ENCODE results near the gene TJP1.
"Not testable (repeated sequence)": the region's sequence is repeated elsewhere in the genome, so short reads cannot be mapped to it uniquely, and the experiment has no call there.

The TJP1 gene

DNA sequence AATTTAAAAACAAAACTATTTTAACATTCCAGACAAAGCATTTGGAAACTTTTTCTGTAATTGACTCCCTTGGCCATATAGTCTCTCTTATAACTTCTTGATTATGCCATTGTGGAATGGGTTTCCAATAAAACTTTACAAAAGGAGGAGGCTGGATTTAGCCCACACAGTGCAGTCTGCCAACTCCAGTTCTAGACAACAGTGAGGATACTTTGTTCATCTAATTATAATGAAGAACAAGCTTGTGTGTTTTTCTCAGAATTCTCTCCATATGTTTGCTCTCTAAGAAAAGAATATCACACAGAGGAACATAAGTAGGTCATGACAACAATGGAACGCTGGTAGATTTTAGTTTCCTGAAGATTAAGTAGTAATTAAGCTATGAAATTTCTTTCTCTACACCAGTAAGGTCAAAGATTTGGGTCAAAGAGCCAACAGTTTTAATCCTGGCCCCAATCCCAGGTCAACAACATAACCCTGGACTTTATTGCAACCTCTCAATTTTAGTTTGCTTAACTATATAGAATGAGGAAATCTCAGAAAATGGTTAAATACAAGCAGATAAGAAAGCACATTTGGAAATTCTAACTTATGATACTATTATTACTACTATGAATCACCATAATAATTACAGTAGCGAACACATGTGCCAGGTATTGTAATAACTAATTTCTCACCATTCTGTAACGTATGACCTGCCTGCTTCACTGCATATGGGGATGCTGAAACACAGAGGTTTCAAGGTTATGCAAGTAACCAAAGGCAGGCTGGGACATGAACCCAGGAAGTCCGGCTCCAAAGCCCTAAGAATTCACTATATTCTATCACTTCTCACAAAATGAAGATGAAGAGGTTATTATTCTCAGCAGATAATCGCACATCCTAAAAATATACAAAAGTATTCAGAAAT lies 65.7 kb downstream of the TJP1 start:
- no peak for DNase-seq (ENCODE audit: low read depth in 1 of 2, low spot score in 1 of 2)

DNA sequence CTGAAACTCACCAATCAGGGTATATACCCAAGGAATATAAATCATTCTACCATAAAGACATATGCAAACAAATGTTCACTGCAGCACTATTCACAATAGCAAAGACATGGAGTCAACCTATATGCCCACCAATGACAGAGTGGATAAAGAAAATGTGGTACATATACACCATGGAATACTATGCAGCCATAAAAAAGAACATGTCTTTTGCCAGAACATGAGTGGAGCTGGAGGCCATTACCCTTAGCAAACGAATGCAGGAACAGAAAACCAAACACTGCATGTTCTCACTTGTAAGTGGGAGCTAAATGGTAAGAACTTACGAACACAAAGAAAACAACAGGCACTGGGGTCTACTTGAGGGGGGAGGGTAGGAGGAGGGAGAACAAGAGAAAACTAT lies 68.3 kb downstream of the TJP1 start:
- DNase-seq (ENCODE audit: low read depth in 1 of 2, low spot score in 1 of 2), result not testable (repeated sequence)

DNA sequence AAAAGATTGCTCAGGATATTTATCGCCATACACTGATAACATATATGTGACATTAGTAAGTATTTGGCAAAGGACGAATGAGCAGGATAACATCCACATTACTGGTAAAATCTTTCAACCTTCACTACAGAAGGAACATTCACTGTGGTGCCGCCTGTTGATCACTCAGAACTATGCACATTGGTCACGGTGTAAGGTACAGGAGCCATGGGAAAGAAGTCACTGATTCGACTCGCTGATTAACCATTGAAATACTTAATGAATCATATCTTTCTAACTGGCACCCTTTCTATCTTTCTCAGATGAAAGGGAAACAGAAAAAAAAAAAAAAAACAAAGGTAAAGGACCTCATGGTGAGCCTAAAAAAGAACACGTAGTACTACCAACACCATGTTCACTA lies 68.8 kb downstream of the TJP1 start:
- DNase-seq (ENCODE audit: low read depth in 1 of 2, low spot score in 1 of 2), result no peak

DNA sequence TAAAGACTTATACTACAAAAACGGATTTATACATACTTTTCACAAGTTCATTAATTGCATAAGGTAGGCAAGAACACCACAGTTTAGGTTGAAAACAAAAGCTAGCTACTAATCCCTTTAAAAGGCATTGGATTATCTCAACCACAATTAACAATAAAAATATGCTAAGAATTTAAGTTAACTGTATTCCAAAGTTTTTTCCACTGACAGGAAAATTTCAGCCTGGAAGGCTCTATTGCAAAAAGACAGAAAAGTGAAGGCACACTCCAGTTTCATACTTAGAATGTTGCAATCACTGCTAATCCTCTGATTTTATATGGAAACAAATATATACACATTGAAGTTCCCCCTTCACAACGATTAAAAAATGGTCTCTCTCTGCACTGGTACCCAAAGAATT lies 71.5 kb downstream of the TJP1 start:
- DNase-seq (ENCODE audit: low read depth in 1 of 2, low spot score in 1 of 2), result no peak

DNA sequence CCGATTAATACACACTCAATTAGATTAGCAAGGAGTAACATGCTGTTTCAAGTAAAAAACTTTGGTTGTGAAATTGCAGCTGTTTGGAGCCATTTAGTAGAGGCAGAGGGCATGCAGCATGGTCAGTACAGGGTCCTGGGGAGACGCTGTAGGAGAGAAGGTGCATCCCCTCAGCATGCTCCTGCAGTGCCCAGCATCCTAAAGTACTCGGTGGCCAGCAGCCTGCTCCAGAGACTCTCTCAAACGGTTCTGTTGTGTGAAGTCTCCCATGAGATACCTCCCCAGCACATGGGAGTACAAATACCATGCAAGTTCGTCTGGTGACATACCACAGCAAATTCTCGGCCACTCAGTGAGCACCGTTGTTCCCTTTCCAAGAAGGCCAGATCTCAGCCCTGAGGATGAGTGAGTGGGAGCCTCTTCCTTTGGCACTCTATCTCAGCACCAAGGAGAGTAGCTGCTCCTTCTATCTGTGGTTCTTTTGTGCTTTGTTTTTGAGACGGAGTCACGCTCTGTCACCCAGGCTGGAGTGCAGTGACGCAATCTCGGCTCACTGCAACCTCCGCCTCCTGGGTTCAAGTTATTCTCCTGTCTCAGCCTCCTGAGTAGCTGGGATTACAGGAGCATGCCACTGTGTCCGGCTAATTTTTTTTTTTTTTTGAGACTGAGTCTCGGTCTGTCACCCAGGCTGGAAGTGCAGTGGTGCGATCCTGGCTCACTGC lies 72.7 kb downstream of the TJP1 start:
- no peak for DNase-seq (ENCODE audit: low read depth in 1 of 2, low spot score in 1 of 2)

DNA sequence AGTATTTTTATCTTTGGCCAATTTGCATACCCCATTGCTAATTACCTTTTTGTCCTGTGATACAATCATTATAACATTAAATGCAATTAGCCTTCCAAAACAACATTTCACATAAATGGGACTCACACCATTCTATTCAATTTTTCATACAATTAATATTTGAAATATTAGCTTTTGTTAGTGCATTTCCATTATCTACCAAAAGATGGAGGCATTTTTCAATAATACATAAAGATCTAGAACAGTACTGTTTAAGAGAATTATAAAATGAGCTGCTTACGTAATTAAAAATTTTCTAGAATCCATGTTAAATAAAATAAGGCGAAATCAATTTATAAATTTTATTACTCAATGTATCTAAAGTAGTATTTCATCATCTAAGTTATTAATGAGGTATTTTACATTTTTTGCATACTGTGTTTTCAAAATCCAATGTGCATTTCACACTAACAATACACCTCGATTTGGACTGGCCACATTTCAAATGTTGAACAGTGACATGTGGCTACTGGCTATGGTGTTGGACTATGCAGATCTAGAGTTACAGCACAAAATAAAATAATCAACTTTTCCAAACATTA lies 74.3 kb downstream of the TJP1 start:
- DNase-seq (ENCODE audit: low read depth in 1 of 2, low spot score in 1 of 2), result no peak

DNA sequence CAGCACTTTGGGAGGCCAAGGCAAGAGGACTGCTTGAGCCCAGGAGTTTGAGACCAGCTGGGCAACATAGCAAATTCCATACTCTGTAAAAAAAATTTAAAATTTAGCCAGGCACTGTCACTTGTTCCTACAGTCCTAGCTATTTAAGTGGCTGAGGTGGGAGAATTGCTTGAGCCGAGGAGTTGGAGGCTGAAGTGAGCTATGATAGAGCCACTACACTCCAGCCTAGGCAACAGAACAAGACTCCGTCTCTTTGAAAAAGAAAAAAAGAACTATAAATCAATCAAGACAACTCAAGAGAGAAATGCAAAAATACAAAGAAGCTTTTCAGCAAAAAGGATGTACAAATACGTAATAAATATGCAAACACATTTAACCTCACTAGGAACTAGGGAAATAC lies 78.8 kb downstream of the TJP1 start:
- DNase-seq (ENCODE audit: low read depth in 1 of 2, low spot score in 1 of 2), result no peak

DNA sequence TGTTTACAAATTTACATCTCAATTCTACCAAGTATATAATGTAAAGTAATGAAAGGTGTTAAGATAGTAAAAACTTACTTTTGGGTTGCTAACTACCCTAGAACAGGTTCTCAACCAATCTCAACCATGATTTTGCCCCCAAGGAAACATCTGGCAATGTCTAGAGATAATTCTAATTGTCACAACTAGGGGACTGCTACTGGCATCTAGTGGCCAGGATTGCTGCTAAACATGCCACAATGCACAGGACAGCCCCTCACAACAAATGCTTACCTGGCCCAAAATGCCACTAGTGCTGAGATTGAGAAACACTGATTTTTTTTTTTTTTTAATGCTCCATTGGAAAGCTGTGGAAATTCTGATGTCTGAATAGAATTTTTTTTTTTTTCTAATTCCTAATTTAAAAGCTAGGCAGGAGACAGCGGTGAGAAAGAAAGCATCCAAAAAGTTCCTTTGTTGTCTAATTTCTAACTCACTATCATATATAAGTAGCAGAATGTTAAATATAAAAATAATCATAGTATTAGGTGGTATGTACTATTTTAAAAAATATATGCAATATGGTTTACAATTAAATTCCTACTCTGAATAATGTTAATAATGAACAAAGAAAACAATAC lies 81.5 kb downstream of the TJP1 start:
- no peak for DNase-seq (ENCODE audit: low read depth in 1 of 2, low spot score in 1 of 2)

DNA sequence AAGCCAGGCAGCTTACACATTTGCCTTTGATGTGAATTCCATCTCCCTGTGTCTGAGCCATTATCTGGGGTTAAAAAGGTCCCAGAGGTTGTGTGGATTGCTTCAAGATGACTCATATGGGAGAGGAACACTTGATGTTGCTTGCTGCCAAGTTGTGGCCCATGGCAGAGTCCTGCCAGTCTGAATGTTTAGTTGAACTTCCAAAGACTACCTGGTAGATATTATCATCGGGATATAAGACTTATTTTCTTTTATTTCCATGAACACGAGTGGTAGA lies 85.6 kb downstream of the TJP1 start:
- DNase-seq (ENCODE audit: low read depth in 1 of 2, low spot score in 1 of 2), result no peak

DNA sequence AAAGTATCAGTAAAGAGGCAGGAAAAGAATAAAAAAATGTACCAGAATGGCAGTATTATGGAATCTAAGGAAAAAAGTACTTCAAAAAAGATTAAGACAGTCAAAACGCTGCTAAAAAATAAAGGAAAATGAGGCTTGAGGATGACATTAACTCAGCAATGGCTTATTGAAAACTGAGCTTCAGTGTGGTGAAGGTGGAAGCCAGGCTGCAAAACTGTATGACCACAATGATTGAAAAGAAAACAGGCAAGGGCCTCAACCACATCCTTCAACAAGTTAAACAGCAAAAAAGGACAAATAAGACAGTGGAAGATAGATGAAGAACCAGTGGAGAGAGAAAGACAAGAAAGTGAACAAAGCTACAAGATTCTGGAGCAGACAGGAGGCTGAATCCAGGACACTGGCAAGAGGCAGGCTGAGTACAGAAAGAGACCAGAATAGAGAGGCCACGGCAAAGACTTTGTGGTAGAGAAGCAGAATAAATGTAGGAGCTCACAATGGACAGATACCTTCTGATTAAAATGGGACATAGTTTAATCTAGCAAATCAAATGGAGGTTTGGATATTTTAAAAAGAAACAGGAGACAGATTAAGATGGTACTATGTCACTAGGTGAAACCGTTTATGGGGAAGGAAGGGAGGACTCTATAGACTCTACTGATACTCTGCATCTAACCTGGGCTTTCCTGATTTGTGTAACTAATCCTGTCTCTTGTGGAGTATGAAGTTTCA lies 86.1 kb downstream of the TJP1 start:
- DNase-seq (ENCODE audit: low read depth in 1 of 2, low spot score in 1 of 2), result no peak

DNA sequence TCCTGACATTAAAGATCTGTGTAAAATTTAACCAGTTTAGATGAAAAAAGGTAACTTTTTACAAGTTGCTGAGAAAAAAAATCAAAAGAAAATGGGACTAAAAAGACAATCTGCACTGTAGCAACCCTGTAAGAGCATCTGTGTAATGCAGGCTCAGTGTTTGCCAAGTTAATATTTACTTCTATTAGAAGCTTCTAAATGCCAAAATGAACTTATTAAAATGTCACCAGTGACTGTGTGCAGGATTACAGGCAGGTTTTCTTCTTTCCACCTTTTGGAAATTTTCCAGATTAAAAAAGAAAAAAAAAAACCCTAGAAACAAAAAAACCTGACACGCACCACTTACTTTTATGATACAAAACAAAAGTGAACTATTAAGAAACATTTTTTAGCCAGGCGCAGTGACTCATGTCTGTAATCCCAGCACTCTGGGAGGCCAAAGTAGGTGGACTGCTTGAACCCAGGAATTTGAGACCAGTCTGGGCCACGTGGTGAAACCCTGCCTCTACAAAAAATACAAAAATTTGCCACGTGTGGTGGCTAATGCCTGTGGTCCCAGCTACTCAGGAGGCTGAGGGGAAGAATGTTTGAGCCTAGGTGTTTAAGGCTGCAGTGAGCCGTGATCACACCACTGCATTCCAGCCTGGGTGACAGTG lies 87.2 kb downstream of the TJP1 start:
- no peak for DNase-seq (ENCODE audit: low read depth in 1 of 2, low spot score in 1 of 2)

DNA sequence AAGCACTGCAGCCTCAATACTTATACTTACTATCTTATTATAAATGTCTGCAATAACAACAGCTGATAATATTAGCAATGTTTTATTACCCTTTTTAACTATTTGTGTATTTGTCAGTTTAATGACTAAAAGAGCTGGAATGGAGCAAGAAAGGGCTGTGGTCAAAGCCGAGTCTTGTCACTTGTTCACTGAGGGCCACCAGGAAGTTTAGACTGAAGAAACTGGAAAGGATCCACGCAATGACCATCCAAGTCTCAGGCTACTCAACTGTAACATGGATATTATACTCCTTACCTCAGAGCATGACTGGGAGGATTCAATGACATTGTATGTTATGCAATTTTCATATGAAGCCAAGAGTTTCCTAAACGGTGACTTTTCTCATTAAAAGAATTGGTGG lies 90.4 kb downstream of the TJP1 start:
- DNase-seq (ENCODE audit: low read depth in 1 of 2, low spot score in 1 of 2), result no peak

DNA sequence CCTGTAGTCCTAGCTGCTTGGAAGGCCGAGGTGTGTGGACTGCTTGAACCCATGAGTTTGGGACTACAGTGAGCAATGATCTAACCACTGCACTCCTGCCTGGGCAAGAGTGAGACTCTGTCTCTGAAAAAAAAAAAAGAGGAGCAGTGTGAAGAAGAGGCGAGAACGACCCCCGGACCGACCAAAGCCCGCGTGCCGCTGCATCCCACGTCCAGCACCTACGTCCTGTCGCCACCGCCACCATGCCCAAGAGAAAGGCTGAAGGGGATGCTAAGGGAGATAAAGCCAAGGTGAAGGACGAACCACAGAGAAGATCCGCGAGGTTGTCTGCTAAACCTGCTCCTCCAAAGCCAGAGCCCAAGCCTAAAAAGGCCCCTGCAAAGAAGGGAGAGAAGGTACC lies 91.8 kb downstream of the TJP1 start:
- not testable (repeated sequence) for DNase-seq (ENCODE audit: low read depth in 1 of 2, low spot score in 1 of 2)

DNA sequence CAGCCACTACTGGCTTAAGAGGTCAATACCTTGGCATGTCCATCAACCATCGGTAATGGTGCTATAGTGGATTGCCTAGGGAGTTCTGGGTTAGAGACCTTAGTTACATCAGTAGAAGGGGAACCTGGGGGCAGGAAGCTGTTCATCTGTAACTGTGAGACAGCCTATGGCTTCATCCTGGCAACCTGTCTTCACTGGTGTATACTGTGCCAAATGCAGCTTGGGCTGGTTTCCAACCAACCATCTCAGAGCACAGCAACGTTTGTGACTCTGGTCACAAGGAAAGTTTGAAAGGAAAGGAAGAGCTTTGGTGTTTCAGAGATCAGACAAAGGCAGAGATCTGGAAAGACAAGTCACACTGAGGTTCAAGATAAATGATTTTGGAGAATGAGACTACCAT lies 93.8 kb downstream of the TJP1 start:
- DNase-seq (ENCODE audit: low read depth in 1 of 2, low spot score in 1 of 2), result no peak

DNA sequence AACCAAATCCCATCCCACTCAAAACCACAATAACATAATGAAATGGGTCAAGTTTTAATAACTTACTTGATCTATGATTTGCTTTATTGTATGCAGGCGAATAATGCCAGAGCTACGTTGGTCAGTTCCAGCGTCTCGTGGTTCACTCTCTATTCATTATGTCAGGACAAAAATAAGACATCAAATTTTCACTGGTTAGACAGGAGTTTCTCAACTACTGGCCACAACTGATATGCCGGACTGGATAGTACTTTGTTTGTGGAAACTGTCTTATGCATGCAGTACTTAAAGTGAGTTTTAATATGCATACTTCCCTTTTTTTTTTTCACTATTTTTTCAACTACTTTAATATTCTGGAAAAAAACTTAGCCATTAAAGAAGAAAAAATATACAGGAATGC lies 94.4 kb downstream of the TJP1 start:
- DNase-seq (ENCODE audit: low read depth in 1 of 2, low spot score in 1 of 2), result no peak

DNA sequence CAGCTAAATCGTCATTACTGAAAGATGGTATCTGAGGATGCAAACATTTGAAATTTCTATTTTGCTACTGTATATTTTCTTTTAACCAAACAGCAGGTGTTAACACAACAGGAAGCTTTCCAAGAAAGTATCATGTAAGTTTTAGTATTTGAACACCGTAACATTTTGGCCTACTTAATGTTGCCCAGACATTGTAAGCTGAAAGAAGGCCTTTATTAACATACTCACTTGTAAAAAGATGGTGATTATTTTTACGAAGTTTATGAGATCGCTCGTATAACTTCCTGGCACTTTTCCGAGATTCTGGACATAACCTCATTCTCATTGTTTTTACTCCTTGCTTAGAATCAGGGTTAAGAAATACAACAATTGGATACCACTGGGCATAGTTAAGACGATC lies 95.7 kb downstream of the TJP1 start:
- DNase-seq (ENCODE audit: low read depth in 1 of 2, low spot score in 1 of 2), result no peak

DNA sequence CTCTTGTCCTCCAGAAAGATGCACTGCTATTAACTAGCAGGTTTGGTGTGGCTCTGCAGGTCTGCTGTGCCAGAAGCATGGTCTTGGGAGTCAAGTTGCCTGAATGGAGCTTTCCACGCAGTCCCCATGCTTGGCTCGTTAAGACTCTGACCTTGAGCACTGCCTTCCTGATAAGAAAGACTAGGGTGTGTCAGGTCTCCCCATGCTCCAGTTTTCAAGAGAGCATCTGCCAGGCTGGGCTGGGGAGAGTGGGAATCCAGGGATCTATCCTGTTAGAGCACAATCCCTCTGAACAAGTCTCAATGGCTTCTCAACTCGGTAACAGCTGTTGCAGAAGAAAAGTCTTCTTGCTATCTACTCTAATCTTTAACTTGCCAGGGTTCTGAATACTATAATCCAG lies 98.2 kb downstream of the TJP1 start:
- no peak for DNase-seq (ENCODE audit: low read depth in 1 of 2, low spot score in 1 of 2)

DNA sequence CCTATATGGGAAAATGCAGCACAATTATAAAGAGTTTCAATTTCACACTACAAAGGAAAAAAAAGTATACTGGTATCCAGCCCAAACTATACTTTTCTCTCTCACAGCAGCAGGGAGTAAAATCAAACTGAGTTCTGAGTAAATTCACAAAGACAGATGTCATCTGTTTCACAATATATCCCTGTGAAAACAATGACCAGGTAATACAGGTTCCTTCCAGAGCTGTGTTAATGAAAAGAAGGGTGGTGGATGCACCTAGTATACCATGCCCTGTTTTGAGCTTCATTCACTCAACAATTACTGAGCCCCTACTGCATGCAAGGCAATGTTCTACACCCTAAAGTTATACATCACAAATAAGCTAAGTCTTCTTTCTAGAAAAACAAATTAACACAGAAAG lies 108.5 kb downstream of the TJP1 start:
- no peak for DNase-seq (ENCODE audit: low read depth in 1 of 2, low spot score in 1 of 2)

DNA sequence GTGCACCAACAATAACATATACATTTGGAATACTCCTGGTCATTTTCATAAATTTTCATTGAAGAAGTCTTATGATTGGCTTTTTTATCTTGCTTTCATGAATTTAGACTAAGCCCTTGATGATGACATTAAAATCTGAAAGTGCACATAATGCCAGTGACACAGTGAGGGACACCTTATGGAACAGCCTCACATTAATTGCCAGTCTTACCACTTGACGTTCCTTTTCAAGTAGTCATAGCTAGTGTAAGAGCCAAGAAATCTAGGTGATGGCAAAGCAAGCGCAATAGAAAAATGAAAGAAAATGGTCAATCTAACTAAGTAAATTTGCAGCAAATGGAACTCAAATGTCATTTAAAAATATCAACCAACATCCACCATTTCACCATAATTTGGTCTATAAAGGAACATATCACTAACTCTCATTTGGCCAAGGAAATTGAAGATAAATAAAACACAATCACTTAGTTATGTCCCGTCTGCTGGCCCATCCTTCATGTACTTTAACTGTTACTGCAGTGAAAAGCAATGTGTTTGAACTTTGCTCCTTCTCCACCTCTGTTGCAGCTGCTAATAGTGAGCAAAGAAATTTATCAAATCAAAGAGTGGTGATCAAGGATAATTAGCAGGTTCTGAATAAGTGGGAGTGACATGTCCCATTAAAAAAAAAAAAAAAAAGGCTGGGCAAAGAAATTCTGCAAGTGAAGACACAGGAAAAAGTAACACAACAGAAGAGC lies 110.0 kb downstream of the TJP1 start:
- DNase-seq (ENCODE audit: low read depth in 1 of 2, low spot score in 1 of 2), result no peak

DNA sequence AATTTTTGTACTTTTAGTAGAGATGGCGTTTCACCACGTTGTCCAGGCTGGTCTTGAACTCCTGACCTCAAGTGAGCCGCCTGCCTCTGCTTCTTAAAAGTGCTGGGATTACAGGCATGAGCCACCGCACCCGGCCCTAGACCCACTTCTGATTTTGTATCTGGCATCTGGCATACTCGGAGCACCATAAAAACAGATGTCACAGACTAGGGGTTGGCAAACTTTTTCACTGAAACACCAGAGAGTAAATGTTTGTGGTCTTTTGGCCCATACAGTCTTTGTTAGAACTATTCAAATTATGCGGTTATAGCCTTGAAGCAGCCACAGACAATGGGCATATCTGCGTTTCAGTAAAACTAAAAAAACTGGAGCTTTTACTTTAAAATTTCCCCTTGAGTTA lies 110.7 kb downstream of the TJP1 start:
- DNase-seq (ENCODE audit: low read depth in 1 of 2, low spot score in 1 of 2), result no peak
